HL-60 (cell line): Measurements from ENCODE around the gene HIVEP1.

Source experiments
- CTCF ChIP-seq: IDR thresholded peaks from one replicate; pipeline ENCODE4 v1.5.1; 2011; ENCODE audit warnings: low read length, control low read depth, inconsistent platforms; ENCODE audit not compliant: insufficient read depth
- GABPA ChIP-seq: IDR thresholded peaks from 2 replicates; pipeline ENCODE4 v1.6.1; 2012; ENCODE audit warnings: low read depth

DNA sequence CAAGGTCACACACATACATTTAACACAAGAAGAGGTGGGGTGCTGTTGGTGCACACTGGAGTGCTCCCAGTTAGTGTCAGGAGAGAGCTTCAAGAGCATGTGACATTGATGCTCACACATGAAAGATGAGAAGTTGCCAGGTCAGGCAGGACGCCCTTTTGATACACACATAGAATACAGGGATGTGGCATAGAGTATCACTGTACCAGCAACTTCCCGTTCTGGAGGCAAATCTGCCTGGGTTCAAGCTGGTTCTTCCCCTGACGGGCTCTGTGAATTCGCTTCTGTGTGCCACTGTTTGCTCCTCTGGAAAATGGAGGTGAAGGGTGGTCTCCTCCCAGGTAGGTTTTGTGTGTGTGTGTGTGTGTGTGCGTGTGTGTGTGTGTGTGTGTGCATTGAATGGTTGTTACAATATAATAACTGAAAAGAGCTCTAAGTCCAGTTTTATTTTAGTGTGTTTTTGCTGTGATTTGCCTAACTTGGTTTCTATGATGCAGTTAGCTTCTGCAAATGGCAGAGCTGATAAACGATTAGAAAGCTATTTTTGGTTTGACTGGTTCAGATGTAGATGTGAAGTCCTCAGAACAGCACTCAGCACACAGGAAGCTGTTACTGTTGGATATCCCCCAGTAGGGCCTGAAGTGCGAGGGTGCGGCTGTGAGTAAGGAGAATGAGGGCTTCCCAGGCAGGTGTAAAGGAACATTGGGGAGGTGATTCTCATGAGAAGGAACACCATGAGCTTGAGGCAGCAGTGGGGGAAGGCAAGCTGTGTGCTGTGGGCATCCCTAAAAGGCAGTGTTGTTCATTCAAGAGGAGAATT is 53.4 kb downstream of the HIVEP1 start:
- TF ChIP-seq GABPA (no peak), CTCF (no peak)
